Measurements from ENCODE around the gene LIPG.
A peak's percentile ranks its signal among the peaks of the same experiment; 100 is the strongest.

LIPG gene

DNA sequence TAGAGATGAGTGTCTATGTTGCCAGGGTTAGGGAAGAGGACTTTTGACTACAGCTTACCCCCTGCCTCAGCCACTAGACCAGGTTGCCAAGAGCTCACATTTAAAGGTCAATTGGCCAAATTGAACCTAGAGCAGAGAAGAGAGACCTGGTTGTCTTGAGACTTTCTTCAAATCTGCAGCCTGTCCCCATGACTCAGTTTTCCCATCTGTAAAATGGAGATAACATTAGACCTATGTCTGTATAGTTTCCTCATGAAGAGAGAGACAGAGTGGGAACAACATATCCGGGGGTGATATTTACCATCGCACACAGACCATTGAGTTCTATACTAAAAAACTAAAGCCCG lies 1.6 kb upstream of the LIPG start:
- Histone ChIP-seq H2AK5ac (ENCODE audit: low read depth, low read length) (no peak overlapping the region), H2BK120ac (ENCODE audit: low read depth, low read length) (no peak overlapping the region), H3K27me3 (ENCODE audit: control insufficient read depth in 3 of 3, insufficient read depth in 3 of 3, low read depth in 1 of 3, low read length in 3 of 3) (no peaks in the 10 kb centered on the region), H3K4ac (ENCODE audit: low read length) (no peak overlapping the region), H3K79me1 (ENCODE audit: low read depth, low read length) (peaks cover 2% of the 10 kb centered on the region), H2BK15ac (ENCODE audit: low read length) (no peak overlapping the region), H3K14ac (ENCODE audit: low read length) (no peak overlapping the region), H3K4me2 (ENCODE audit: insufficient read depth, low read length, poor library complexity, severe bottlenecking) (peak overlapping the region; percentile 98), H3K9ac (ENCODE audit: low read depth, low read length, poor library complexity) (no peak overlapping the region), H3K27ac (replicated peaks; ENCODE audit: low read length) (no peak overlapping the region), H3K23ac (ENCODE audit: low read depth, low read length, poor library complexity) (no peak overlapping the region), H3K9me3 (replicated peaks in 1 of 2; ENCODE audit: control insufficient read depth in 2 of 2, insufficient read depth in 1 of 2, low read depth in 1 of 2, low read length in 2 of 2) (peaks cover 4 to 14% of the 10 kb centered on the region in 2 donors), H4K8ac (ENCODE audit: low read depth, low read length) (no peak overlapping the region), H4K91ac (ENCODE audit: low read depth, low read length, poor library complexity) (no peak overlapping the region), H3K4me1 (ENCODE audit: control insufficient read depth in 2 of 2, insufficient read depth in 1 of 2, low read depth in 1 of 2, low read length in 2 of 2) (peaks cover 20 to 21% of the 10 kb centered on the region in 2 donors), H3K18ac (ENCODE audit: low read length) (no peak overlapping the region), H2BK12ac (ENCODE audit: low read length) (no peak overlapping the region), H2AFZ (ENCODE audit: low read length) (peak overlapping the region; percentile 92), H3K4me3 (ENCODE audit: low read length in 2 of 2) (peak overlapping the region; percentile 64 to 84), H3K36me3 (replicated peaks in 1 of 2; ENCODE audit: control insufficient read depth in 2 of 2, insufficient read depth in 2 of 2, low read length in 2 of 2) (peaks cover 0 to 5% of the 10 kb centered on the region in 2 donors), H2BK5ac (ENCODE audit: low read length) (peak overlapping the region; percentile 75)
- WGBS, 2 donors (ENCODE audit: extremely low coverage in 2 of 2, insufficient read length in 2 of 2, insufficient replicate concordance in 1 of 2): no CpG with 5 or more reads among the region's 3 CpGs
- DNase-seq (ENCODE audit: low spot score): no peak

DNA sequence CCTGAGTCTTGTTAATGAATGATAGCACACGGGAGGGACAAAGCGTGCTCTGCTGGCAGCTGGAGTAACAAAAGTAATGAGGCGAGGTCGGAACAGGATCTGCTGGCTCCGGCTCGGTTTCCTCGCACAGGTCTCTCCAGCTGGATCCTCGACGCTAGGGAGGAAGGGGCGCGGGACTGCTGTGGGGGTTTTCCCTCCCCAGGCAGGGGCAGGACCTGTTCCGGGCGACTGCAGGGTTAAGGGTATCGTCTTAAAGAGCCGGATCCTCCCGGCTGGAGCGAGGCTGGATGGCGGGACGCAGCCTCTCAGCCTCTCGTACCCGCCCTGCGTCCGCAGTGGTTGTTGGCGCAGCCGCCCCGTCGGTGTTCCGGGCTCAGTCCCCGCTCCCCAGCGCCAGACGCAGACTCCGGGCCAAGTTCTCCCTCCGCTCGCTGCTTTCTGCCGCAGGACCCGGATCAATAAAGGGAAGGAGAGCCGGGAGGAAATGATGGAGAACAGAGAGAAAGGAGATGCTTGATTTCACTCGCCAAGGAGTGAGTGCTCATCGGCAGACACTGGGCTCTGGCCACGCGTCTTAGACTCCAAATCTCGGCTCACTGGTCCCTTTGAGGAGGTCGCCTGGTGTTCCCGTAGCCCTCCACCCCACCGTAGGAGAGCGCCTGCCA lies 1.1 kb upstream of the LIPG start:
- Histone ChIP-seq H3K79me1 (ENCODE audit: low read depth, low read length) (peaks cover 2% of the 10 kb centered on the region), H2BK15ac (ENCODE audit: low read length) (peak overlapping the region; percentile 95), H3K9ac (ENCODE audit: low read depth, low read length, poor library complexity) (peak overlapping the region; percentile 90), H4K91ac (ENCODE audit: low read depth, low read length, poor library complexity) (peak overlapping the region; percentile 53), H3K4me2 (ENCODE audit: insufficient read depth, low read length, poor library complexity, severe bottlenecking) (peak overlapping the region; percentile 98), H3K18ac (ENCODE audit: low read length) (peak overlapping the region; percentile 98), H3K27me3 (ENCODE audit: control insufficient read depth in 3 of 3, insufficient read depth in 3 of 3, low read depth in 1 of 3, low read length in 3 of 3) (no peaks in the 10 kb centered on the region), H3K36me3 (replicated peaks in 1 of 2; ENCODE audit: control insufficient read depth in 2 of 2, insufficient read depth in 2 of 2, low read length in 2 of 2) (peaks cover 0 to 10% of the 10 kb centered on the region in 2 donors), H4K8ac (ENCODE audit: low read depth, low read length) (no peak overlapping the region), H2AFZ (ENCODE audit: low read length) (peak overlapping the region; percentile 92), H2BK5ac (ENCODE audit: low read length) (peak overlapping the region; percentile 75), H3K4me3 (ENCODE audit: low read length in 2 of 2) (peak overlapping the region; percentile 64 to 84), H3K4me1 (ENCODE audit: control insufficient read depth in 2 of 2, insufficient read depth in 1 of 2, low read depth in 1 of 2, low read length in 2 of 2) (peaks cover 21 to 22% of the 10 kb centered on the region in 2 donors), H2AK5ac (ENCODE audit: low read depth, low read length) (peak overlapping the region; percentile 80), H2BK12ac (ENCODE audit: low read length) (no peak overlapping the region), H3K27ac (replicated peaks; ENCODE audit: low read length) (no peak overlapping the region), H3K23ac (ENCODE audit: low read depth, low read length, poor library complexity) (peak overlapping the region; percentile 61), H3K4ac (ENCODE audit: low read length) (no peak overlapping the region), H2BK120ac (ENCODE audit: low read depth, low read length) (no peak overlapping the region), H3K9me3 (replicated peaks in 1 of 2; ENCODE audit: control insufficient read depth in 2 of 2, insufficient read depth in 1 of 2, low read depth in 1 of 2, low read length in 2 of 2) (peaks cover 4 to 14% of the 10 kb centered on the region in 2 donors), H3K14ac (ENCODE audit: low read length) (peak overlapping the region; percentile 66)
- peak; percentile 27 for DNase-seq (ENCODE audit: low spot score)
- WGBS, 2 donors (ENCODE audit: extremely low coverage in 2 of 2, insufficient read length in 2 of 2, insufficient replicate concordance in 1 of 2): no CpG with 5 or more reads among the region's 46 CpGs

DNA sequence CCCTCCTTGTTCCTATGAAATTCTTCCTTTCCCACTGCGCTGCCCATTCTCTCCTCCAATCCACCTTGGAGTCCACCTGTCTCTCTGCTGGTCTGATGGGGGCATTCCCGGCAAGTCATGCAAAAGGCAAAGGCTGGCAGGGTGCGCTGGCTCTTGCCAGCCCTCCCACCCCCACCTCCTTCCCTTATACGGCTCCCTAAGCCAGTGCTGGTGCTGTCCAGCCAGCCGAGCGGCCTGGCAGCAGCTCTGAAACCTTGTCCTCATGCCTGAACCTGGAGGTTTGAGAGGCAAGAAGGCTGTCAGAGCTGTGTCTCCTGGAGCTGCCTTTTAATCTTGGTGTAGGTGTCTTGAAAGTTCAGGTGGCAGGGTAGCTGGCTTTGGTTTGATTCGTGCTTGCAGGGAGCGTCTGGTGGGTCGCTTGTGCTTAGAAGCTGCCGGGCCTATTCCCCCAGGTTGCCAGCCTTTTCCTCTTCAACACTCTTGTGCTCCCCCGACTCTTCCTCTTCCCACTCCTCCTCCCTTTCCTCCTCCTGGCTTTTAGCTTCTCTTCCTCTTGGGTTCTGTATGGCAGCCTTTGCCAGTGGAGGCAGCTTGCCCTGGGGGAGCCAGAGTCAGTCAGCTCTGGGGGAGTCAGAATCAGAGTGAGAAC lies 748 bp downstream of the LIPG start:
- Histone ChIP-seq H2BK15ac (ENCODE audit: low read length) (peak overlapping the region; percentile 51), H2BK120ac (ENCODE audit: low read depth, low read length) (no peak overlapping the region), H3K14ac (ENCODE audit: low read length) (no peak overlapping the region), H3K27me3 (ENCODE audit: control insufficient read depth in 3 of 3, insufficient read depth in 3 of 3, low read depth in 1 of 3, low read length in 3 of 3) (no peaks in the 10 kb centered on the region), H4K91ac (ENCODE audit: low read depth, low read length, poor library complexity) (no peak overlapping the region), H2AFZ (ENCODE audit: low read length) (peak overlapping the region; percentile 92), H3K23ac (ENCODE audit: low read depth, low read length, poor library complexity) (no peak overlapping the region), H3K18ac (ENCODE audit: low read length) (peak overlapping the region; percentile 66), H3K27ac (replicated peaks; ENCODE audit: low read length) (no peak overlapping the region), H3K4me1 (ENCODE audit: control insufficient read depth in 2 of 2, insufficient read depth in 1 of 2, low read depth in 1 of 2, low read length in 2 of 2) (peaks cover 23 to 25% of the 10 kb centered on the region in 2 donors), H2BK12ac (ENCODE audit: low read length) (no peak overlapping the region), H2BK5ac (ENCODE audit: low read length) (no peak overlapping the region), H3K9ac (ENCODE audit: low read depth, low read length, poor library complexity) (peak overlapping the region; percentile 73), H3K79me1 (ENCODE audit: low read depth, low read length) (peaks cover 2% of the 10 kb centered on the region), H3K4me2 (ENCODE audit: insufficient read depth, low read length, poor library complexity, severe bottlenecking) (peak overlapping the region; percentile 100), H3K36me3 (replicated peaks in 1 of 2; ENCODE audit: control insufficient read depth in 2 of 2, insufficient read depth in 2 of 2, low read length in 2 of 2) (peaks cover 9 to 29% of the 10 kb centered on the region in 2 donors), H2AK5ac (ENCODE audit: low read depth, low read length) (no peak overlapping the region), H3K4me3 (ENCODE audit: low read length in 2 of 2) (peak overlapping the region; percentile 64 to 79), H3K4ac (ENCODE audit: low read length) (no peak overlapping the region), H3K9me3 (replicated peaks in 1 of 2; ENCODE audit: control insufficient read depth in 2 of 2, insufficient read depth in 1 of 2, low read depth in 1 of 2, low read length in 2 of 2) (peaks cover 4 to 14% of the 10 kb centered on the region in 2 donors), H4K8ac (ENCODE audit: low read depth, low read length) (no peak overlapping the region)
- no CpG with 5 or more reads among the region's 11 CpGs for whole genome bisulfite sequencing, 2 donors (ENCODE audit: extremely low coverage in 2 of 2, insufficient read length in 2 of 2, insufficient replicate concordance in 1 of 2)
- no peak for DNase-seq (ENCODE audit: low spot score)

DNA sequence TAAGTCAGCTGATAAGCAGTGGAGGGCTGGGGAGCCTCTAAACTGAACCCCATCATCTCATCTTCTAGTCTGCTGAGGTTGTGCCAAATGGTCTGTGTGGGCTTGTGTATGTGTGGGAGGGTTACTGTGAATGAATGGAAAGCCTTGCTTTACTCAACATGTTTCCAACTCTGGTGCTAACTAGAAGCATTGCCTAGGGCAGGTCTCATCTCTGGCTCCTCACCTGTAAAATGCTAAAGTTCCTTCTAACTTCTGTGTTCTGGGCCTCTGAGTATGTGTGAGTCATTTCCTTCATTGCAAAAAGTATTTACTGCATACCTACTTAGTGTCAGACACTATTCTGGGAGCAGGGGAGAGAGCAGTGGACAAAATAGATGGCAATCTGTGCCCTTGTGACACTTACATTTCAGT lies 1.3 kb downstream of the LIPG start:
- no peak overlapping the region for H2AFZ ChIP-seq (ENCODE audit: low read length)
- no peak overlapping the region for H3K4ac ChIP-seq (ENCODE audit: low read length)
- H4K8ac ChIP-seq (ENCODE audit: low read depth, low read length): no peak overlapping the region
- no peak overlapping the region for H4K91ac ChIP-seq (ENCODE audit: low read depth, low read length, poor library complexity)
- no peak for DNase-seq (ENCODE audit: low spot score)
- no peak overlapping the region for H3K27ac ChIP-seq (replicated peaks; ENCODE audit: low read length)
- H2BK5ac ChIP-seq (ENCODE audit: low read length): no peak overlapping the region
- H3K27me3 ChIP-seq (ENCODE audit: control insufficient read depth in 3 of 3, insufficient read depth in 3 of 3, low read depth in 1 of 3, low read length in 3 of 3): no peaks in the 10 kb centered on the region
- H3K4me1 ChIP-seq (ENCODE audit: control insufficient read depth in 2 of 2, insufficient read depth in 1 of 2, low read depth in 1 of 2, low read length in 2 of 2): peaks cover 23 to 25% of the 10 kb centered on the region in 2 donors
- H2BK15ac ChIP-seq (ENCODE audit: low read length): no peak overlapping the region
- peaks cover 4 to 14% of the 10 kb centered on the region in 2 donors for H3K9me3 ChIP-seq (replicated peaks in 1 of 2; ENCODE audit: control insufficient read depth in 2 of 2, insufficient read depth in 1 of 2, low read depth in 1 of 2, low read length in 2 of 2)
- peaks cover 2% of the 10 kb centered on the region for H3K79me1 ChIP-seq (ENCODE audit: low read depth, low read length)
- no peak overlapping the region for H2AK5ac ChIP-seq (ENCODE audit: low read depth, low read length)
- peak overlapping the region; percentile 64 to 79 for H3K4me3 ChIP-seq (ENCODE audit: low read length in 2 of 2)
- no peak overlapping the region for H3K18ac ChIP-seq (ENCODE audit: low read length)
- H2BK12ac ChIP-seq (ENCODE audit: low read length): no peak overlapping the region
- H3K36me3 ChIP-seq (replicated peaks in 1 of 2; ENCODE audit: control insufficient read depth in 2 of 2, insufficient read depth in 2 of 2, low read length in 2 of 2): peaks cover 10 to 34% of the 10 kb centered on the region in 2 donors
- no peak overlapping the region for H2BK120ac ChIP-seq (ENCODE audit: low read depth, low read length)
- H3K14ac ChIP-seq (ENCODE audit: low read length): no peak overlapping the region
- H3K9ac ChIP-seq (ENCODE audit: low read depth, low read length, poor library complexity): no peak overlapping the region
- H3K4me2 ChIP-seq (ENCODE audit: insufficient read depth, low read length, poor library complexity, severe bottlenecking): peak overlapping the region; percentile 100
- H3K23ac ChIP-seq (ENCODE audit: low read depth, low read length, poor library complexity): no peak overlapping the region

Measured in neuronal stem cell (in vitro differentiated cells).